SK-N-SH treated with all-trans-retinoic acid at 6 μM for 48 hours (cell line): ENCODE data around the gene ISX.

Experiments used
- ATAC-seq: fragments of 200-7000 bp; cut with Tn5 transposase; 3 replicates; pipeline ENCODE4 v1.9.1; 2020; ENCODE audit warnings: mild to moderate bottlenecking, moderate library complexity
- ARNTL ChIP-seq: fragments of 450-650 bp; formaldehyde crosslinking; IDR thresholded peaks from 2 replicates; pipeline ENCODE4 v1.5.0; 2020; ENCODE audit warnings: low read depth, mild to moderate bottlenecking, moderate library complexity, borderline replicate concordance
- BACH2 ChIP-seq: fragments of 250-450 bp; sonication (Bioruptor Pico); IDR thresholded peaks from 2 replicates; pipeline ENCODE4 v1.9.0; 2021; ENCODE audit warnings: mild to moderate bottlenecking, borderline replicate concordance
- ESRRG ChIP-seq: fragments of 250-450 bp; sonication (Bioruptor Pico); IDR thresholded peaks from 2 replicates; pipeline ENCODE4 v1.6.1; 2021; ENCODE audit warnings: mild to moderate bottlenecking
- OSR1 ChIP-seq: fragments of 250-450 bp; sonication (Bioruptor Pico); IDR thresholded peaks from 2 replicates; pipeline ENCODE4 v1.8.0; 2022; ENCODE audit warnings: moderate library complexity, mild to moderate bottlenecking, inconsistent platforms
- PPARA ChIP-seq: fragments of 250-450 bp; sonication (Bioruptor Pico); IDR thresholded peaks from 2 replicates; pipeline ENCODE4 v1.5.0; 2020; ENCODE audit warnings: mild to moderate bottlenecking, borderline replicate concordance
- RARB ChIP-seq: fragments of 250-450 bp; sonication (Bioruptor Pico); IDR thresholded peaks from 2 replicates; pipeline ENCODE4 v1.8.0; 2021; ENCODE audit warnings: mild to moderate bottlenecking, moderate library complexity
- SNAI2 ChIP-seq: fragments of 250-450 bp; sonication (Bioruptor Pico); IDR thresholded peaks from 2 replicates; pipeline ENCODE4 v1.5.0; 2020; ENCODE audit warnings: mild to moderate bottlenecking, moderate library complexity
- TCF4 ChIP-seq: fragments of 250-450 bp; sonication (Bioruptor Pico); IDR thresholded peaks from 2 replicates; pipeline ENCODE4 v1.8.0; 2021; ENCODE audit warnings: mild to moderate bottlenecking, moderate library complexity, borderline replicate concordance
- TOX ChIP-seq: fragments of 250-450 bp; sonication (Bioruptor Pico); IDR thresholded peaks from 2 replicates; pipeline ENCODE4 v1.8.0; 2021; ENCODE audit warnings: mild to moderate bottlenecking, moderate library complexity, borderline replicate concordance
- ZC3H10 ChIP-seq: fragments of 250-450 bp; sonication (Bioruptor Pico); IDR thresholded peaks from 2 replicates; pipeline ENCODE4 v1.5.1; 2021; ENCODE audit warnings: mild to moderate bottlenecking, moderate library complexity
- ZFP3 ChIP-seq: fragments of 250-450 bp; sonication (Bioruptor Pico); IDR thresholded peaks from 2 replicates; pipeline ENCODE4 v1.5.0; 2020; ENCODE audit warnings: mild to moderate bottlenecking, moderate library complexity
- ZFP30 ChIP-seq: fragments of 450-650 bp; formaldehyde crosslinking; IDR thresholded peaks from 2 replicates; pipeline ENCODE4 v1.5.0; 2022; ENCODE audit warnings: mild to moderate bottlenecking, moderate library complexity
- ZNF70 ChIP-seq: fragments of 450-650 bp; formaldehyde crosslinking; IDR thresholded peaks from 2 replicates; pipeline ENCODE4 v1.5.0; 2020; ENCODE audit warnings: mild to moderate bottlenecking, moderate library complexity
- ZNF8 ChIP-seq: fragments of 450-650 bp; formaldehyde crosslinking; IDR thresholded peaks from 2 replicates; pipeline ENCODE4 v1.5.0; 2020; ENCODE audit warnings: mild to moderate bottlenecking, moderate library complexity
- TF ChIP-seq, protein P1 (sequence below): fragments of 250-450 bp; sonication (Bioruptor Pico); IDR thresholded peaks from 2 replicates; pipeline ENCODE4 v1.5.0; 2020; ENCODE audit warnings: mild to moderate bottlenecking, moderate library complexity
- TF ChIP-seq, protein P2 (sequence below): fragments of 250-450 bp; sonication (Bioruptor Pico); IDR thresholded peaks from 2 replicates; pipeline ENCODE4 v1.8.0; 2021; ENCODE audit warnings: low read depth, mild to moderate bottlenecking, moderate library complexity, borderline replicate concordance
- TF ChIP-seq, protein P3 (sequence below): fragments of 250-450 bp; sonication (Bioruptor Pico); IDR thresholded peaks from 2 replicates; pipeline ENCODE4 v1.5.1; 2020; ENCODE audit warnings: low read depth, mild to moderate bottlenecking, moderate library complexity
- TF ChIP-seq, protein P4 (sequence below): fragments of 250-450 bp; sonication (Bioruptor Pico); IDR thresholded peaks from 2 replicates; pipeline ENCODE4 v1.8.0; 2020; ENCODE audit warnings: mild to moderate bottlenecking, moderate library complexity, borderline replicate concordance
- TF ChIP-seq, protein P5 (sequence below): fragments of 250-450 bp; sonication (Bioruptor Pico); IDR thresholded peaks from 2 replicates; pipeline ENCODE4 v1.5.1; 2021; ENCODE audit warnings: mild to moderate bottlenecking, moderate library complexity

Gene ISX

DNA sequence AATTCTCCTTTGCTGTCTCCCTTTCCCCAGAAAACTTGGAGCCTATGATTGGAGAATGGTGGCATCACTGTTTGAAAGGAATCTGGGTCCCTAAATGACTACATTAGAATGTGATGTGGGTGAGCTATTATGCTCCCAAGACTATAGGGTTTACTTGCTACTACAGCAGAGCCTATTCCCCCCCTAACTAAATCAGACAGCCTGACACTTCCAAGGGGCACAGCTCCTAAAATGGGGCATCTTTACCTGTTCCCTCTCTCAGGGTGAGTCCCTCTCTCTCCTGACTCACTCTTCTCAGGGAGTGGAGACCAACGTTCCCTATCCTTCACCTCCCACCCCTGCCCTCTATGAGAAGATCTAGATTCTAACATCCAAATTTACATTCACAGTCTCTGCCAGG, 775 bp upstream of the ISX start (continued):
- TF ChIP-seq, protein P1, sequence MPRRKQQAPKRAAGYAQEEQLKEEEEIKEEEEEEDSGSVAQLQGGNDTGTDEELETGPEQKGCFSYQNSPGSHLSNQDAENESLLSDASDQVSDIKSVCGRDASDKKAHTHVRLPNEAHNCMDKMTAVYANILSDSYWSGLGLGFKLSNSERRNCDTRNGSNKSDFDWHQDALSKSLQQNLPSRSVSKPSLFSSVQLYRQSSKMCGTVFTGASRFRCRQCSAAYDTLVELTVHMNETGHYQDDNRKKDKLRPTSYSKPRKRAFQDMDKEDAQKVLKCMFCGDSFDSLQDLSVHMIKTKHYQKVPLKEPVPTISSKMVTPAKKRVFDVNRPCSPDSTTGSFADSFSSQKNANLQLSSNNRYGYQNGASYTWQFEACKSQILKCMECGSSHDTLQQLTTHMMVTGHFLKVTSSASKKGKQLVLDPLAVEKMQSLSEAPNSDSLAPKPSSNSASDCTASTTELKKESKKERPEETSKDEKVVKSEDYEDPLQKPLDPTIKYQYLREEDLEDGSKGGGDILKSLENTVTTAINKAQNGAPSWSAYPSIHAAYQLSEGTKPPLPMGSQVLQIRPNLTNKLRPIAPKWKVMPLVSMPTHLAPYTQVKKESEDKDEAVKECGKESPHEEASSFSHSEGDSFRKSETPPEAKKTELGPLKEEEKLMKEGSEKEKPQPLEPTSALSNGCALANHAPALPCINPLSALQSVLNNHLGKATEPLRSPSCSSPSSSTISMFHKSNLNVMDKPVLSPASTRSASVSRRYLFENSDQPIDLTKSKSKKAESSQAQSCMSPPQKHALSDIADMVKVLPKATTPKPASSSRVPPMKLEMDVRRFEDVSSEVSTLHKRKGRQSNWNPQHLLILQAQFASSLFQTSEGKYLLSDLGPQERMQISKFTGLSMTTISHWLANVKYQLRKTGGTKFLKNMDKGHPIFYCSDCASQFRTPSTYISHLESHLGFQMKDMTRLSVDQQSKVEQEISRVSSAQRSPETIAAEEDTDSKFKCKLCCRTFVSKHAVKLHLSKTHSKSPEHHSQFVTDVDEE (CRISPR knock-in tag), result no peak
- TF ChIP-seq RARB (CRISPR knock-in tag) (no peak), BACH2 (CRISPR knock-in tag) (no peak), ZFP3 (CRISPR knock-in tag) (no peak), ZNF8 (CRISPR knock-in tag) (no peak), OSR1 (CRISPR knock-in tag) (no peak)
- TF ChIP-seq, protein P2, sequence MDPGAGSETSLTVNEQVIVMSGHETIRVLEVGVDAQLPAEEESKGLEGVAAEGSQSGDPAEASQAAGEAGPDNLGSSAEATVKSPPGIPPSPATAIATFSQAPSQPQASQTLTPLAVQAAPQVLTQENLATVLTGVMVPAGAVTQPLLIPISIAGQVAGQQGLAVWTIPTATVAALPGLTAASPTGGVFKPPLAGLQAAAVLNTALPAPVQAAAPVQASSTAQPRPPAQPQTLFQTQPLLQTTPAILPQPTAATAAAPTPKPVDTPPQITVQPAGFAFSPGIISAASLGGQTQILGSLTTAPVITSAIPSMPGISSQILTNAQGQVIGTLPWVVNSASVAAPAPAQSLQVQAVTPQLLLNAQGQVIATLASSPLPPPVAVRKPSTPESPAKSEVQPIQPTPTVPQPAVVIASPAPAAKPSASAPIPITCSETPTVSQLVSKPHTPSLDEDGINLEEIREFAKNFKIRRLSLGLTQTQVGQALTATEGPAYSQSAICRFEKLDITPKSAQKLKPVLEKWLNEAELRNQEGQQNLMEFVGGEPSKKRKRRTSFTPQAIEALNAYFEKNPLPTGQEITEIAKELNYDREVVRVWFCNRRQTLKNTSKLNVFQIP (CRISPR knock-in tag), result no peak

DNA sequence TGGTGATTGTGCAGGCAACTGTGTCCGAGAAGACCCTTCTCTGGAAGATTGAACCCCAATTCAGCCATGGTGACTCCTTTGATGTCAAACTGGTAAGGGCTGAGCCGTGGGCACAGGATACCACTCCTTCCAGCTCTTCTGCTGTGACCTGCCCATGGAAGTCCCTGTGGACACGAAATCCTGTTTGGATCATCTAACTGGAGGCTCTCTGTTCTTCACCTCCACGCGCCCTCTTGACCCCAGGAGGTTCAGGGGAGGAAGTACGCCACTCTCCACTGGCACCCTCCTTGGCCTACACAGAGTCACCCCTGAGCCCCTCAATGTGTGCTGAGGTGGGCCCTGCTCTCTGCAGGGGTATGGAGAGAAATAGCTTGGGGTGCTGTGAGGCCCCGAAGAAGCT, 810 bp downstream of the ISX start:
- TF ChIP-seq ESRRG (no peak), OSR1 (CRISPR knock-in tag) (no peak), ZFP30 (no peak), TOX (no peak)
- TF ChIP-seq, protein P3, sequence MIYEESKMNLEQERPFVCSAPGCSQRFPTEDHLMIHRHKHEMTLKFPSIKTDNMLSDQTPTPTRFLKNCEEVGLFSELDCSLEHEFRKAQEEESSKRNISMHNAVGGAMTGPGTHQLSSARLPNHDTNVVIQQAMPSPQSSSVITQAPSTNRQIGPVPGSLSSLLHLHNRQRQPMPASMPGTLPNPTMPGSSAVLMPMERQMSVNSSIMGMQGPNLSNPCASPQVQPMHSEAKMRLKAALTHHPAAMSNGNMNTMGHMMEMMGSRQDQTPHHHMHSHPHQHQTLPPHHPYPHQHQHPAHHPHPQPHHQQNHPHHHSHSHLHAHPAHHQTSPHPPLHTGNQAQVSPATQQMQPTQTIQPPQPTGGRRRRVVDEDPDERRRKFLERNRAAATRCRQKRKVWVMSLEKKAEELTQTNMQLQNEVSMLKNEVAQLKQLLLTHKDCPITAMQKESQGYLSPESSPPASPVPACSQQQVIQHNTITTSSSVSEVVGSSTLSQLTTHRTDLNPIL, result no peak
- ATAC-seq, result no peak

DNA sequence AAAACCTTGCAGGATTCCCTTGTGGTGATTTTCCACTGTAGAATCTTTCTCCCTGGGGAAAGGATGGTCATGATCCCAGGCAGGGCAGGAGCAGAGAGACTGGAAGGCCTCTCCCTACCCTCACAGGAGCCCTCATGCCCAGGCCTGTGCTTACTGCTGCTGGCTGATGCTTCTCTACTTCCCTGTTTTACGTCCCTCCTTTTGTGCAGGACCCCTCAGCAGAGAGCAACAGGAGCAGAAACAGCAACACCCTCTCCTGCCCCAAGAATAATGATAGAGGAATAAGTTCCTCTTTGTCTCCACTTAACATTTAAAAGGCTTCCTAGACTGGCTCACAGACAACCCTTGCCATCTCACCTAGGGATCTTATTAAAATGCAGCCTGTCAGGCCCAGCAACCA, 3.6 kb downstream of the ISX start:
- no peak for ATAC-seq
- TF ChIP-seq PPARA (CRISPR knock-in tag), result no peak
- TF ChIP-seq ZFP30, result no peak
- no peak for TF ChIP-seq SNAI2
- TF ChIP-seq ZC3H10 (CRISPR knock-in tag), result no peak
- TF ChIP-seq, protein P4, sequence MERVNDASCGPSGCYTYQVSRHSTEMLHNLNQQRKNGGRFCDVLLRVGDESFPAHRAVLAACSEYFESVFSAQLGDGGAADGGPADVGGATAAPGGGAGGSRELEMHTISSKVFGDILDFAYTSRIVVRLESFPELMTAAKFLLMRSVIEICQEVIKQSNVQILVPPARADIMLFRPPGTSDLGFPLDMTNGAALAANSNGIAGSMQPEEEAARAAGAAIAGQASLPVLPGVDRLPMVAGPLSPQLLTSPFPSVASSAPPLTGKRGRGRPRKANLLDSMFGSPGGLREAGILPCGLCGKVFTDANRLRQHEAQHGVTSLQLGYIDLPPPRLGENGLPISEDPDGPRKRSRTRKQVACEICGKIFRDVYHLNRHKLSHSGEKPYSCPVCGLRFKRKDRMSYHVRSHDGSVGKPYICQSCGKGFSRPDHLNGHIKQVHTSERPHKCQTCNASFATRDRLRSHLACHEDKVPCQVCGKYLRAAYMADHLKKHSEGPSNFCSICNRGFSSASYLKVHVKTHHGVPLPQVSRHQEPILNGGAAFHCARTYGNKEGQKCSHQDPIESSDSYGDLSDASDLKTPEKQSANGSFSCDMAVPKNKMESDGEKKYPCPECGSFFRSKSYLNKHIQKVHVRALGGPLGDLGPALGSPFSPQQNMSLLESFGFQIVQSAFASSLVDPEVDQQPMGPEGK (CRISPR knock-in tag), result no peak
- TF ChIP-seq, protein P2 (CRISPR knock-in tag), result no peak

DNA sequence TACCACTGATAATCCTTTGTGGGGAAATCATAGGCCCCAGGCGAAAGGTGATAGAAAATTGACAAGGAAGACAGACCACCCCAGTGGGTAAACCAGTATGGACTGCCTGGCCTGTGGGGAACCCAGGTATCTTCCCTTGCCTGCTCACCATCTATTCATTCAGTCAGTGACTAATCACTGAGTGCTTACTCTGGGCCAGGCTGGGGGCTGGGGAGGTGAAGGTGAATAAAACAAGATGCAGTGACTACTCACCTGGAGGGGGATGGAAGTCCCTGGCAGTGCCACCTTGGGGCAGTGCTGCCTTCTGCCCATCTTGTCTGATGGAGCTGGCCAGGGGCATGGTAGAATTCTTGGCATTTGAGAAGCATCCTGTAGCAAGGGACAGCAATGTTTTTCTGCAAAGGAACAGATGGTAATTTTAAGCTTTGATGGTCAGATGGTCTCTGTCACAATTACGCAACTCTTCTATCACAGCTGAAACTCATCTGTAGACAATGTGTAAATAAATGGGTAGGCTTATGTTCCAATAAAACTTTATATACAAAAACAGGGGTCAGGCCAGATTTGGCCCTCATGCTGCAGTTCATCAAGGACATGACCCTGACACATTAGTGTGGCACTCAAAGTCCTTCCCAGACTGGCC, 4.6 kb downstream of the ISX start:
- no peak for ATAC-seq
- TF ChIP-seq OSR1 (CRISPR knock-in tag), result no peak
- no peak for TF ChIP-seq ARNTL (CRISPR knock-in tag)
- TF ChIP-seq ZC3H10 (CRISPR knock-in tag), result no peak
- no peak for TF ChIP-seq TCF4 (CRISPR knock-in tag)
- TF ChIP-seq, protein P4 (CRISPR knock-in tag), result no peak
- TF ChIP-seq BACH2 (CRISPR knock-in tag), result no peak
- TF ChIP-seq, protein P5, sequence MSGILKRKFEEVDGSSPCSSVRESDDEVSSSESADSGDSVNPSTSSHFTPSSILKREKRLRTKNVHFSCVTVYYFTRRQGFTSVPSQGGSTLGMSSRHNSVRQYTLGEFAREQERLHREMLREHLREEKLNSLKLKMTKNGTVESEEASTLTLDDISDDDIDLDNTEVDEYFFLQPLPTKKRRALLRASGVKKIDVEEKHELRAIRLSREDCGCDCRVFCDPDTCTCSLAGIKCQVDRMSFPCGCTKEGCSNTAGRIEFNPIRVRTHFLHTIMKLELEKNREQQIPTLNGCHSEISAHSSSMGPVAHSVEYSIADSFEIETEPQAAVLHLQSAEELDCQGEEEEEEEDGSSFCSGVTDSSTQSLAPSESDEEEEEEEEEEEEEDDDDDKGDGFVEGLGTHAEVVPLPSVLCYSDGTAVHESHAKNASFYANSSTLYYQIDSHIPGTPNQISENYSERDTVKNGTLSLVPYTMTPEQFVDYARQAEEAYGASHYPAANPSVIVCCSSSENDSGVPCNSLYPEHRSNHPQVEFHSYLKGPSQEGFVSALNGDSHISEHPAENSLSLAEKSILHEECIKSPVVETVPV, result no peak
- TF ChIP-seq RARB (CRISPR knock-in tag), result no peak
- TF ChIP-seq ZNF8 (CRISPR knock-in tag), result no peak
- TF ChIP-seq, protein P2 (CRISPR knock-in tag), result no peak
- no peak for TF ChIP-seq ZNF70
- no peak for TF ChIP-seq ESRRG
